ENCODE measurements around the gene ARIH2.
A peak's percentile ranks its signal among the peaks of the same experiment; 100 is the strongest.

Gene ARIH2

GRCh38 chr3:49018707-49019006 is 100.0 kb downstream of the ARIH2 start:
- H3K4me3 ChIP-seq (IDR thresholded peaks at IDR 0.05; ENCODE audit: insufficient read depth, low read depth, low read length): no peak overlapping the region
- peak overlapping the region; percentile 9; the same call in 1 of the 2 replicates for H3K27ac ChIP-seq
- no peaks in the 10 kb centered on the region for H3K36me3 ChIP-seq (ENCODE audit: insufficient read depth)
- H2AFZ ChIP-seq (ENCODE audit: low read depth): peak overlapping the region; percentile 30; the same call in 1 of the 2 replicates
- peaks cover 18% of the 10 kb centered on the region for H3K4me1 ChIP-seq (ENCODE audit: low read depth, poor library complexity, severe bottlenecking)
- peaks cover 21% of the 10 kb centered on the region; the same call in 1 of the 2 replicates for H3K79me2 ChIP-seq (ENCODE audit: insufficient read depth, low read depth)
- no peaks in the 10 kb centered on the region for H3K27me3 ChIP-seq (ENCODE audit: insufficient read depth, low read depth)
- TF ChIP-seq, protein P1, sequence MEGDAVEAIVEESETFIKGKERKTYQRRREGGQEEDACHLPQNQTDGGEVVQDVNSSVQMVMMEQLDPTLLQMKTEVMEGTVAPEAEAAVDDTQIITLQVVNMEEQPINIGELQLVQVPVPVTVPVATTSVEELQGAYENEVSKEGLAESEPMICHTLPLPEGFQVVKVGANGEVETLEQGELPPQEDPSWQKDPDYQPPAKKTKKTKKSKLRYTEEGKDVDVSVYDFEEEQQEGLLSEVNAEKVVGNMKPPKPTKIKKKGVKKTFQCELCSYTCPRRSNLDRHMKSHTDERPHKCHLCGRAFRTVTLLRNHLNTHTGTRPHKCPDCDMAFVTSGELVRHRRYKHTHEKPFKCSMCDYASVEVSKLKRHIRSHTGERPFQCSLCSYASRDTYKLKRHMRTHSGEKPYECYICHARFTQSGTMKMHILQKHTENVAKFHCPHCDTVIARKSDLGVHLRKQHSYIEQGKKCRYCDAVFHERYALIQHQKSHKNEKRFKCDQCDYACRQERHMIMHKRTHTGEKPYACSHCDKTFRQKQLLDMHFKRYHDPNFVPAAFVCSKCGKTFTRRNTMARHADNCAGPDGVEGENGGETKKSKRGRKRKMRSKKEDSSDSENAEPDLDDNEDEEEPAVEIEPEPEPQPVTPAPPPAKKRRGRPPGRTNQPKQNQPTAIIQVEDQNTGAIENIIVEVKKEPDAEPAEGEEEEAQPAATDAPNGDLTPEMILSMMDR (conservative IDR thresholded peaks at IDR 0.05; ENCODE audit: low read depth, low read length): no peak
- peak overlapping the region; percentile 76; the same call in 1 of the 2 replicates for H3K4me2 ChIP-seq
- H3K9ac ChIP-seq: peak overlapping the region; percentile 37; the same call in 1 of the 2 replicates
- no peaks in the 10 kb centered on the region for H4K20me1 ChIP-seq (ENCODE audit: insufficient read depth)

- H3K79me2 ChIP-seq (ENCODE audit: insufficient read depth, low read depth): peaks cover 32% of the 10 kb centered on the region; the same call in 1 of the 2 replicates
- TF ChIP-seq, protein P1 (conservative IDR thresholded peaks at IDR 0.05; ENCODE audit: low read depth, low read length): no peak
- peaks cover 21% of the 10 kb centered on the region for H3K4me1 ChIP-seq (ENCODE audit: low read depth, poor library complexity, severe bottlenecking)
These were observed 101.3 kb downstream of the ARIH2 start for GRCh38 chr3:49019941-49020329.

GRCh38 chr3:49020330-49021212 is 101.9 kb downstream of the ARIH2 start:
- Histone ChIP-seq H3K9ac (peak overlapping the region; percentile 93), H3K4me3 (IDR thresholded peaks at IDR 0.05; ENCODE audit: insufficient read depth, low read depth, low read length) (peak overlapping the region; percentile 68), H3K4me1 (ENCODE audit: low read depth, poor library complexity, severe bottlenecking) (peaks cover 21% of the 10 kb centered on the region), H2AFZ (ENCODE audit: low read depth) (no peak overlapping the region), H3K36me3 (ENCODE audit: insufficient read depth) (no peaks in the 10 kb centered on the region), H3K27me3 (ENCODE audit: insufficient read depth, low read depth) (no peaks in the 10 kb centered on the region), H3K27ac (peak overlapping the region; percentile 94), H4K20me1 (ENCODE audit: insufficient read depth) (no peaks in the 10 kb centered on the region), H3K4me2 (peak overlapping the region; percentile 76), H3K79me2 (ENCODE audit: insufficient read depth, low read depth) (peaks cover 33% of the 10 kb centered on the region; the same call in 1 of the 2 replicates)
- TF ChIP-seq, protein P1 (conservative IDR thresholded peaks at IDR 0.05; ENCODE audit: low read depth, low read length): no peak

More at GRCh38 chr3:49019941-49020329, 101.3 kb downstream of the ARIH2 start:
- Histone ChIP-seq H2AFZ (ENCODE audit: low read depth) (no peak overlapping the region), H3K4me2 (peak overlapping the region; percentile 76), H3K4me3 (IDR thresholded peaks at IDR 0.05; ENCODE audit: insufficient read depth, low read depth, low read length) (no peak overlapping the region), H3K27me3 (ENCODE audit: insufficient read depth, low read depth) (no peaks in the 10 kb centered on the region), H3K9ac (peak overlapping the region; percentile 93; the same call in 1 of the 2 replicates), H3K27ac (peak overlapping the region; percentile 94; the same call in 1 of the 2 replicates), H3K36me3 (ENCODE audit: insufficient read depth) (no peaks in the 10 kb centered on the region), H4K20me1 (ENCODE audit: insufficient read depth) (no peaks in the 10 kb centered on the region)

- peak overlapping the region; percentile 93 for H3K9ac ChIP-seq
- peaks cover 33% of the 10 kb centered on the region; the same call in 1 of the 2 replicates for H3K79me2 ChIP-seq (ENCODE audit: insufficient read depth, low read depth)
- H2AFZ ChIP-seq (ENCODE audit: low read depth): peak overlapping the region; percentile 14; the same call in 1 of the 2 replicates
These were observed 102.7 kb downstream of the ARIH2 start for GRCh38 chr3:49021213-49021812.

More at GRCh38 chr3:49021213-49021812, 102.7 kb downstream of the ARIH2 start:
- no peaks in the 10 kb centered on the region for H3K36me3 ChIP-seq (ENCODE audit: insufficient read depth)
- H3K27ac ChIP-seq: peak overlapping the region; percentile 94
- TF ChIP-seq, protein P1 (conservative IDR thresholded peaks at IDR 0.05; ENCODE audit: low read depth, low read length): no peak
- no peaks in the 10 kb centered on the region for H3K27me3 ChIP-seq (ENCODE audit: insufficient read depth, low read depth)
- H3K4me1 ChIP-seq (ENCODE audit: low read depth, poor library complexity, severe bottlenecking): peaks cover 21% of the 10 kb centered on the region
- no peaks in the 10 kb centered on the region for H4K20me1 ChIP-seq (ENCODE audit: insufficient read depth)
- H3K4me3 ChIP-seq (IDR thresholded peaks at IDR 0.05; ENCODE audit: insufficient read depth, low read depth, low read length): peak overlapping the region; percentile 43
- peak overlapping the region; percentile 76; the same call in 1 of the 2 replicates for H3K4me2 ChIP-seq
